Fibroblast of peridontal ligament (primary cell): ENCODE data around the gene QPCTL.
"Not testable (repeated sequence)": the region's sequence is repeated elsewhere in the genome, so short reads cannot be mapped to it uniquely, and the experiment has no call there.

ENCODE experiments used
- DNase-seq: peaks from one replicate; pipeline ENCODE4 v3.0.0-alpha.2; 2010; ENCODE audit errors: extremely low read depth

Gene QPCTL

DNA sequence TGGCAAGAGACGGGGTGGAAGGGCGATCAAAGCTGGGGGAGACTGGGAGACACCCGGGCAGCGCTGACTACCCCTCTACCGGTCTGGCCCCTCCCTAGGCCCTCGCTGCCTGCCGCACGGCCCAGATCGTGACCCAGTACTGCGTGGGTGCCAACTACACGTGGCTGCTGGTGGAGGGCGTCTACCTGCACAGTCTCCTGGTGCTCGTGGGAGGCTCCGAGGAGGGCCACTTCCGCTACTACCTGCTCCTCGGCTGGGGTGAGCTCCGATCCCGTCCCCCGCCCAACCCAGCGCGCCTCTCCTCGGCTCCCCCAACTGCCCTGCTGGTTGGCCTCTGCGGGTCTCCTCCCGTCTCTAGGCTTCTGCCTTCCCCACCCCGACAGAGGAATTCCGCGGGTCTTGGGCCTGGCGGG lies 15.6 kb upstream of the QPCTL start:
- no peak for DNase-seq

DNA sequence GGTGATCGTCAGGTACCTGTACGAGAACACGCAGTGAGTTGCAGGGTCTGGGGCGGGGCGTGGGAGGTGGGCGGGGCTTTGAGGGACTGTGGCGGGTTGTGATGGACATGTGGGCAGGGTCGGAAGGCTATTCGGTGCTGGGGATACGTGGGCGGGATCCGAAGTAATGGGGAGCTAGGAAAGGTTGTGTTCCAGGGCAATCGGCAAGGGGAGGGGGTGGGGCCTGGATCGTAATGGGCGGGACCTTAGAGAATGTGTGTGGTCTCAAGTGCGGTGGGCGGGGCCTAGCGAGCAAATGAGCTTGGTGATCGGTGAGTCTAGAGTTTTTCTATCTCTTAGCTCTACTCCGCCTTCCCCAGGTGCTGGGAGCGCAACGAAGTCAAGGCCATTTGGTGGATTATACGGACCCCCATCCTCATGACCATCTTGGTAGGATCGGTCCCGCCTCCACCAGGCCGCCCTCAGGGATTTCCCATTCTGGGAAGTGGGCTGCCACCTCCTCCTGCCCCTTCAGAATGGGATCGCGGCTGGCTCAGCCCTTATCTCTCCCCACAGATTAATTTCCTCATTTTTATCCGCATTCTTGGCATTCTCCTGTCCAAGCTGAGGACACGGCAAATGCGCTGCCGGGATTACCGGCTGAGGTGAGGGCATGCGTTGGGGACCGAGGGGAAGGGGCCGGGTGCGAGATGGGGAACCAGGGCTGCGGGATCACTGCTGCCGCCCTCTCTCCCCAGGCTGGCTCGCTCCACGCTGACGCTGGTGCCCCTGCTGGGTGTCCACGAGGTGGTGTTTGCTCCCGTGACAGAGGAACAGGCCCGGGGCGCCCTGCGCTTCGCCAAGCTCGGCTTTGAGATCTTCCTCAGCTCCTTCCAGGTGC lies 14.9 kb upstream of the QPCTL start:
- DNase-seq = peak; percentile 37

DNA sequence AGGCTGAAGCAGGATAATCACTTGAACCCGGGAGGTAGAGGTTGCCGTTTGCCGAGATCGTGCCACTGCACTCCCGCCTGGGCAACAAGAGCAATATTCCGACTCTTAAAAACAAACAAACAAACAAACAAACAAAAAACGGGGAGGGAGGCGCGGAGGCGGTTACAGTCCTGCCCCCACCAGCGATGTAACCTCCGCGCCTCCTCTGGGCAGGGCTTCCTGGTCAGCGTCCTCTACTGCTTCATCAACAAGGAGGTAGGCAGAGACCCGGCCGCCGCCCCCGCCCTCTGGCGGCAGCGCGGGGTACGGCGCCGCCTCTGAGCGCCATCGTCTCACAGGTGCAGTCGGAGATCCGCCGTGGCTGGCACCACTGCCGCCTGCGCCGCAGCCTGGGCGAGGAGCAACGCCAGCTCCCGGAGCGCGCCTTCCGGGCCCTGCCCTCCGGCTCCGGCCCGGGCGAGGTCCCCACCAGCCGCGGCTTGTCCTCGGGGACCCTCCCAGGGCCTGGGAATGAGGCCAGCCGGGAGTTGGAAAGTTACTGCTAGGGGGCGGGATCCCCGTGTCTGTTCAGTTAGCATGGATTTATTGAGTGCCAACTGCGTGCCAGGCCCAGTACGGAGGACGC lies 11.0 kb upstream of the QPCTL start:
- DNase-seq = peak; percentile 60

DNA sequence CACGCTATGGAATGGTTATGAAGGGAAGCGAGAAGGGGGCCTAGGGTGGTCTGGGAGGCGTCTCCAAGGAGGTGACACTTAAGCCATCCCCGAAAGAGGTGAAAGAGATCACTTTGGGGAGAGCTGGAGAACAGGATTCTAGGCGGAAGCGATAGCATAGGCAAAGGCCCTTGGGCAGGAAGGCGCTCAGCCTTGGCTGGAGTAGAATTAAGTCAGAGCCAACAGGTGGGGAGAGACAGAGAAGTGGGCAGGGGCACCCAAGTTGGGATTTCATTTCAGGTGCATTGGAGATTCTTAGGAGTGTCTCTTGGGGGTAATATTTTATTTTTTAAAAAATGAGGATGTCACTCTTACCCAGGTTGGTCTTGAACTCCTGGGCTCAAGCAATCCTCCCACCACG lies 10.3 kb upstream of the QPCTL start:
- no peak for DNase-seq

DNA sequence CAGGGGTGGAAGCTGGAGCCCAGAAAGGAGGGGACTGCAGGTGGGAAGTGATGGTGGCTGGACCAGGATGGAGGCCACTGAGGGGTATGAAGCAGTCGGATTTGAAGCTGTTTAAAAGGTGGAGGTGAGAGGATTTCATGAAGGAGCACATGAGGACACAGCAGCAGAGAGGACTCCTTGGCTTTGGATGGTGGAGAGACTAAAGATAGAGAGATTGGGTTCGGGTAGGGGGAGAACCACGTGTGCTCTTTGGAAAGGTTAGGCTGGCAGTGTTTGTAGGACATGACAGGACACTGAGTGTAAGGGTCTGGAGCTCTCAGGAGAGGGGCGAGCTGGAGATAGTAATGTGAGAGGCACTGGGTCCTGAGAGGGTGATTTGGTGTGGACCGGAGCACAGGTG lies 9.6 kb upstream of the QPCTL start:
- DNase-seq = no peak

DNA sequence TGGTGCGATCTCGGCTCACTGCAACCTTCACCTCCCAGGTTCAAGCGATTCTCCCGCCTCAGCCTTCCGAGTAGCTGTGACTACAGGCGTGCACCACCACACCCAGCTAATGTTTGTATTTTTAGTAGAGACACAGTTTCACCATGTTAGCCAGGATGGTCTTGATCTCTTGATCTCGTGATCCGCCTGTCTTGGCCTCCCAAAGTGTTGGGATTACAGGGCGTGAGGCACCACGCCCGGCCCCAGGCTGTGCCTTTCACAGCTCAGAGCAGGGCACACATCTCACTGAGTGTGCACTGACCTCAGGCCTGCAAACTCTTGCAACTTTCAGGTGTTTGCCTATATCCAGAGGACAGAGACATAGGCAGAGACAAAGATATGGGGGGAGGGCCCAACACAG lies 7.4 kb upstream of the QPCTL start:
- not testable (repeated sequence) for DNase-seq

DNA sequence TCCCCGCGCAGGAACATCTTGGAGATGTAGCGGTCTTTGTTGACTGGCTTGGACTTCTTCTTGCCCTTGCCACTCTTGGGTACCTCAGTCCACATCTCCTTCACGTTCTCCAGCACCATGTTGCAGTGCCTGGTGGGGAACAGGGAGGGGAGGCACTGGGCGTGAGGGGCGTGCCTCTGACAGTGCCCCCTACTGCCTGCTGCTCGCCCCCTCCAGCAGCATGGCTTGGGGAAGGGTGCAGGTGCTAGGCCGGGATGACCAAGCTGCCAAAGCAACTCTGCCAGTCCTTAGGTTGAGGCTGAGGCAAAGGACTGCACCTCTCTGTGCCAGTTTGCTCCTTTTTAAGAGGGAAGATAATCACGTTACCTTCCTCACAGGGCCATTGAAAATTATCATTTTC lies 4.9 kb upstream of the QPCTL start:
- no peak for DNase-seq

DNA sequence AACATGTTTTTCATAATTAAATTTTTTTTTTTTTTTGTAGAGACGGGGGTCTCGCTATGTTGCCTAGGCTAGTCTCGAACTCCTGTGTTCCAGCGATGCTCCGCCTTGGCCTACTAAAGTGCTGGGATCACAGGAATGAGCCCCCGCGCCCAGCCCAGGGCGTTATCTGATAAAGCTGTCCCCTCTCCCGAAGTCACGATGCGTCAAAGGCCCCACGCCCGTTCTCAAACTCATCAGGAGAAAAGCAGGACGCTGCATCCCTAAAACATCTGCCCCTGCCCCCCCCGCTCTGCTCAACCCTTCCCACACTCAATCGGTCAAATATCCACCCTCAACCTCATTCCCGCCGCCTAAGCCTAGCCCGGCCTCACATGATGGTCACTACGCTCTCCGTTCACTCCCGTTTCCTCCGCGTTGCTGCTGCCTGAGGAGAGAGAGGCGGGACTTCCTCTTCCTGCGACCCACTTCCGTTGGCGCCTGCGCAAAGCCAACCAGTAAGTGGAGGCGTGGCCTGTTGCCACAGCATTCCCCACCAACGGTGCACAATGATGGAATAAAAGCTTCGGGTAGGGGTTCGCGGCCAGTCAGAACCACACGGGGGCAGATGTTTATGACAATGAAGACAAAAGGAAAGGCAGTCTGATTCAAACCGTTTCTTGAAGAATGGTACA lies 815 bp upstream of the QPCTL start, which contains the start of gene SNRPD2:
SNRPD2 (minus strand) TSS at position 438 of the 671 bp plus-strand sequence; CDS start at position 373, 65 bp downstream.
- peak; percentile 94 for DNase-seq

DNA sequence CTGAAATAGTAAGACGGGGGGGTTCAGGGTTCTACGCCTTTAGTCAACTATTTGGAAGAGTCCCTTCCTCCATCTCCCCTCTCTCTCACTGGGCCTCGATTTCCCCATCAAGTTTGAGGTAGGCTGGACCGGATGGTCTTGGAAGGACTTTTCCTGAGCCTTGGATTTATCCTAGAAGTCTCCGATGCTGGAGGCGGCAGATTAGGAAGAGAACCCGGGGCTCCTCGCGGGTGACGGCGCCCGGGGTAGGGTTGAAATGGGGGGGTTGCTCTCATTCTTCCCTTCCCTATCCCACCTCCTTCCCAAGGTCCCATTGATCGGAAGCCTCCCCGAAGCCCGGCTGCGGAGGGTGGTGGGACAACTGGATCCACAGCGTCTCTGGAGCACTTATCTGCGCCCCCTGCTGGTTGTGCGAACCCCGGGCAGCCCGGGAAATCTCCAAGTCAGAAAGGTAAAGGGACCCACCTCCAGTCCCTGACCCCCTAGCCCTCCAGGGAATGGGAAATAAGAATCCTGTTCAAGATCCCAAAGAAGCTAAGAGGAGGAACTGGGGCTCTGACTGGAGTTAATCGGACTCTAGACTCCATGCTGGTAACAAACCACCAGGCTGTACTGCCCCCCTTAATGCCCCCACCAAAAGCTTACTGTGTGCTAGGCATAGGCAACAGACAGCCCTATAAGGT lies 781 bp downstream of the QPCTL start:
- DNase-seq = peak; percentile 64

DNA sequence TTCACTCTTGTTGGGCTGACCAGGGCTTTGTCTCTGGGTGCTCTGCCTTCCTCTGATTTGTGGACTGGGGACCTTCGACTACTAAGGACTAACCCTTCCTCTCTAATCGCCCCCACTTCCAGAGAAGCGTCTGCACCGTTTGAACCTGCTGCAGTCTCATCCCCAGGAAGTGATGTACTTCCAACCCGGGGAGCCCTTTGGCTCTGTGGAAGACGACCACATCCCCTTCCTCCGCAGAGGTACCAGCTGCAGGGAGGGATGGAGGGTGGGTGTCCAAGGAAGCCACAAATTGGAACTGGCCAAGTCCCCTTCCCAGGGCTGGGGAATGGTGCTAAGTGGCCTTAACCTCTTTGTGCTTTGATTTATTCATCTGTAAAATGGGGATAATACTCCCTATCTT lies 9.2 kb downstream of the QPCTL start:
- no peak for DNase-seq

DNA sequence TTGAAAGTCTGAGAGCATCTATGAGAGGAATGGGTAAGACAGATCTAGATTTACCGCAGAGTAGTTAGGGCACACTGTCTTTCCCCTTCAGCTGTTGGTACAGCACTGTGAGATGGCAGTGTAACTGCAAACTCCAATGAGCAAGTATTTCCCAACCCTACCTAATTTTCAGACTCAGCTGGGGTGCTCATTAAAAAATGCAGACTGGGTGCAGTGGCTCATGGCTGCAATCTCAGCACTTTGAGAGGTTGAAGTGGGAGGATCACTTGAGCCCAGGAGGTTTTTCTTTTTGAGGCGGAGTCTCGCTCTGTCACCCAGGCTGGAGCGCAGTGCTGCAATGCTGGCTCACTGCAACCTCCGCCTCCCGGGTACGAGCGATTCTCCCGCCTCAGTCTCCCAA lies 12.6 kb downstream of the QPCTL start:
- no peak for DNase-seq

DNA sequence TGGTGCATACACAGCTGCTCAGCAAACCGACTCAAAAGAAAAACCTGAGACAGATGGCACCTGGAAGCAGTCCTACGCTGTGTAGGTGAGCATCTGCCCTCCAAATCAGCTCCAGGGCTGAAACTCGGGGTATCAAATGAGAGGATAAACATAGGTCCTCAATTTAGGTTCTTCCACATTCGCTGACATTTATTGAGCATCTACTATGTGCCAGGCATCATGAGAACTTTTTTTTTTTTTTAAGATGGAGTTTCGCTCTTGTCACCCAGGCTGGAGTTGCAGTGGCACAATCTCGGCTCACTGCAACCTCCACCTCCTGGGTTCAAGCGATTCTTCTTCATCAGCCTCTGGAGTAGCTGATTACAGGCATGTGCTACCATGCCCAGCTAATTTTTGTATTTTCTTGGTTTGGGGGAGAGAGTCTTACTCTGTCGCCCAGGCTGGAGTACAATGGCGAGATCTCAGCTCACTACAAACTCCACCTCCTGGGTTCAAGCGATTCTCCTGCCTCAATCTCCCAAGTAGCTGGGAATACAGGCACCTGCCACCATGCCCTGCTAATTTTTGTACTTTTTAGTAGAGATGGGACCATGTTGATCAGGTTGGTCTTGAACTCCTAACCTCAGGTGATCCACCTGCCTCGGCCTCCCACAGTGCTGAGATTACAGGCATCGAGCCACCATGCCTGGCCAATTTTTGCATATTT lies 13.4 kb downstream of the QPCTL start:
- no peak for DNase-seq

DNA sequence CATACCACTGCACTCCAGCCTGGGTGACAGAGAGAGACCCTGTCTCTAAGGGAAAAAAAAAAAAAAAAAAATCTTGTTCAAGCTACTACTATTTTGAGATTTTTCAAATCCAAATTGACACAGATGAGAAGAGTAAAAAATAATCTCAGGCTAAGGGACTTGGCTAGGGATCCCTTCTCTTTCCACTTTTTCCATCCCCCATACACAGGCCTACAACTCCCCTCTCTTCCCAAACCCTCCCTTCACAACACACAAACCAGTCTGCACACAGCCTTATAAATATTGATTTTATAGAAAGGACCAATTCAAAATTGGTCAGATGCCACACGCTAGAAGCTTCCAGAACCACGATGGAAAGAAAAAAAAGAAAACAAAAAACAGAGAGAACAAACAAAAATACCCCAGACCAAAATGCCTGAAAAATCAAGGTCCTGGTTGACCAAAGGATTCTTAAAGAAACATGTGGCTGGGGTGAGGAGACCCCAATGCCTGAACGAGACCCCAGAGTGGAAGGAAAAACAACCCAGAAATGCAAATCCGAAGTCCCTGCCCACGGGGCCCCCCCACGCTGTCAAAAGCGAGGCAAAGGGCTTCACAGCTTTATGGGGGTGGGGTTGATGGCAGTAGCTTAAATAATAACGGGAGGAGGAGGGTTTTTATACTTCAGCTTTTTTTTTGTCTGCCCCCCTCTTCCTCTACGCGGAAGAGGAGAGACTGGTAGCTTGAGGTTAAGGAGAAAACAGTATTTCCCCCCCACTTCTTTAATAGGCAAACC lies 18.1 kb downstream of the QPCTL start:
- no peak for DNase-seq

DNA sequence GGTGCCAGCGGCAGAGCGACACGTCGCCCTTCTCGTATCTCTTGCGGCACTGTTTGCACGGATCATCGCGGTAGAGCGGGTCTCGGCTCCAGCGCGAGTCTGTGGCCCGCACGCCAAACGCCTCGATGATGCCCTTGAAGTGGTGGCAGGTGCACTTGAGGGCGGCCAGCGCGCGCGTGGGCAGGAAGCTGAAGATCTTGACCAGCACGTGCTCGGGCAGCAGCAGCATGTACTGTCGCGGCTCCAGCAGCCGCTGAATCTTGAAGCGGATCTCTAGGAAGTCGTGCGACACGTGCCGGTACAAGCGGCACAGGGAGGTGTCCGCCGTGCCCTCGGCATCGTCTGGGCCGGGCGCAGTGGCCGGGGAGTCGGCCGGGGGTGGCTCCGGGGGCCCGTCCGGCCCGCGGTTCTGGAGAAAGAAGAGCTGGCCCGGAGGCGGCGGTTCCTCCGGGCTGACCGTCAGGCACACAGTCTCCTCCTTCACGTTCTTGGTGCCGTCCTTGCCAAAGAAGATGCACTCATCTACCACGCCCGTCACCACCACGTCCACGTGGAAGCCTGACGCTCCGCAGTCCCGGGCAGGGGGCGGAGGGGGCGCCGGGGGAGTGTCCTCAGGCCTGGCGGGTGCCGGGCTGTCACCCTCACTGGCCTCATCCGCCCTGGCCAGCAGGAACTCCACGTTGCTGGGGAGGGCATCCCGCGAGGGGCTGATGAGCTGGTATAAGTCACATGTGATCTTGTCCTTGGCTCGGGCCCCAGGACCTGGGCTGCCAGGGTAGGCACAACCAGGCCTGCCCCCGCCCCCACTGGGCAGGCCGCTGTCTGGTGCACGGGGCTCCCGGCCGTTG lies 19.6 kb downstream of the QPCTL start:
- DNase-seq = no peak

DNA sequence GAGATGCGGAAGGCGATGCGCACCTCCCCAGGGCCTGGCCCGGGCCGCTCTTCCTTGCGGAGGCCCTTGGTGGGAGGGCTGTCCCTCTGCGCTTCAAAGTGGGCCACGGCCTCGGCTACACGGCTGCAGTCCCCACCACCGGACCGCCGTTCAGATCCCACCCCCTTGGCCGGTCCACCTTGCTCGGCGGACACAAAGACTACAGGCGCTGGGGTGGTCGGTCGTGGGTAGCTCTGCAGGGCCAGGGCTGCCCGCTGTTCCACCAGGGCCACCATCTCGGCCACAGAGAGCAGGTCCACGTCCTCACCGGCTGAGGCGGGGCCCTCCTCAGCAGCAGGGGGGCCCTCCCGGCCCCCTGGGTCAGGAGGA lies 20.2 kb downstream of the QPCTL start:
- no peak for DNase-seq

DNA sequence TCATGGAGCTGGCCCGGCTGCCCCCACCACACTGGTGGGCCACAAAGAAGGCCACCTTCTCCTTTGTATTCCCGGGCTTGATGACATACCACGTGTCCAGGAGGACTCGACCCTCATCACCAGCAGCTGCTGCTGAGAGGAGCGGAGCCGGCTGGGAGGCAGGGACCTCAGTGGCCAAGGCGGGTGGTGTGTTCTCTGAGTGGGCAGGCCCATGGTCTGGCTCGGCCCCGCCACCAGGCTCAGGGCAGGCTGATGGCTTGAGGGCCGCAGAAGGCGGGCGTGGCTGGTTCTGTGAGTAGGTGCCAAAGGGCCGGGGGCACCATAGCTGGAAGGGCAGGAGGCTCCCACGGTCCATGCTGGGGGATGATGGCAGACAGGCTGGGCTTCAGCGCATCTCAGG lies 20.7 kb downstream of the QPCTL start:
- DNase-seq = no peak

DNA sequence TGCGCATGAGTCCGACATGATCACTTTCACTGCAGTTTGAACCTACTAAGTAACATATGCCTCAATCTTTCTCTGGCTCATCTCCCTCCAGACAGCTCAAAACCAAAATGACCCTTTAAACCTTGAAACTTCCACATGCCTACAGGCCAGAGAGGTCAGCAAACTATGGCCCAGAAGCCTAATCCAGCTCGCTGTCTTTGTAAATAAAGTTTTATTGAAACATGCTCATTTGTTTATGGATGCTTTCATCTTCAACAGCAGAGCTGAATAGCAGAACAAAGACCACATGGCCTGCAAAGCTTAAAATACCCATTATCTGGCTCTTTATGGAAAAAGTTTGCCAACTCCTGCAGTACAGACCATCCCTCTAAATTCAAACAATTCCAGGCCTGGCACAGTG lies 22.7 kb downstream of the QPCTL start:
- DNase-seq = no peak

DNA sequence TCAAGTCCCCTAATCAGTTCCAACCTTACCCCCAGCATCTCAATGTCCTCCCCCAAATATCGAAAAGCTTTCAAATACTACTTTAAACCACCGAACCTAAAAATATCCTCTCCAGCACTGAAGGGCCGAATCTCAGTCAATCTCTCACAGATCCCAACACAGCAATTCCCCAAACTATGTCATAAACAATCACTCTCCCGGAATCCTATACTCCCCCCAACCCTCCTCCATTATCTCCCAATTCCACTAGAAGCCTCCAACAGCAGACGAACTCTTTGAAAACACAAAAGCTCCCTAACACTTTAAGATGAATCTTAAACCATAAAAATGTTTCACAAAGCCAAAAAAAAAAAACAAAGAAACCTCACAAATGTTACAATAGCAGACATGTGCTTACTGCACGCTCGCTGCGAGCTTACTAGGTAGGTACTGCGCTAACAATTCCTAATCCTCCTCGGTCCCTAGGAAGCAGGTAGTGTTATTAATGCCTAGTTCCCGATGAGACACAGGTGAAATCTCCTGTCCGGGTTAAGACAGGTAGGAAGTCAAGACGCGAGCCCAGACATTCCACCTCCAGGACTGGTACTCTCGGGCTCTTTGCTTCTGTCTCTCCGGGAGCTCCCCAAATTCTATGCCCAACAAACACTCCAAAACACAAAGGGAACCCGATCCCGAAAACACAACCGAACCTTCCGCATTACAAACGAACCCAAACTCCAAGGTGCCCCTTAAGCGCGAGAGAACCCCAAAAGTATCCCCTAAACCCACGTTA lies 24.1 kb downstream of the QPCTL start:
- DNase-seq = peak; percentile 46
